ENCODE results near the gene MRPS5.

Gene MRPS5

GRCh38 chr2:95158441-95158840 lies 36.8 kb upstream of the MRPS5 start:
- no peak for DNase-seq (ENCODE audit: low spot score)
- H3K27ac ChIP-seq = peak overlapping the region; percentile 64 to 91
- H3K4me3 ChIP-seq = peak overlapping the region; percentile 96
- TF ChIP-seq CTCF (IDR thresholded peaks at IDR 0.05) = no peak

- Histone ChIP-seq H3K4me3 (peak overlapping the region; percentile 10), H3K27ac (no peak overlapping the region)
- DNase-seq (ENCODE audit: low spot score) = no peak
- TF ChIP-seq CTCF (IDR thresholded peaks at IDR 0.05) = no peak
Observed at GRCh38 chr2:95149397-95149984, 27.9 kb upstream of the MRPS5 start.

- Histone ChIP-seq H3K4me3 (no peak overlapping the region), H3K27ac (no peak overlapping the region)
- no peak for DNase-seq (ENCODE audit: low spot score)
Observed at GRCh38 chr2:95143838-95144237, 22.2 kb upstream of the MRPS5 start.

GRCh38 chr2:95138702-95139101 lies 17.1 kb upstream of the MRPS5 start:
- H3K4me3 ChIP-seq = no peak overlapping the region
- DNase-seq (ENCODE audit: low spot score) = no peak
- TF ChIP-seq CTCF (IDR thresholded peaks at IDR 0.05) = no peak
- H3K27ac ChIP-seq = no peak overlapping the region

More at GRCh38 chr2:95143838-95144237, 22.2 kb upstream of the MRPS5 start:
- TF ChIP-seq CTCF (IDR thresholded peaks at IDR 0.05) = no peak

GRCh38 chr2:95122197-95122551 lies 566 bp upstream of the MRPS5 start:
- Histone ChIP-seq H3K27ac (peak overlapping the region in 1 of 2 donors; percentile 93), H3K4me3 (peak overlapping the region; percentile 82)
- no peak for TF ChIP-seq CTCF (IDR thresholded peaks at IDR 0.05)
- DNase-seq (ENCODE audit: low spot score) = no peak

- peak overlapping the region; percentile 74 to 93 for H3K27ac ChIP-seq
- no peak for DNase-seq (ENCODE audit: low spot score)
- TF ChIP-seq CTCF (IDR thresholded peaks at IDR 0.05) = no peak
- H3K4me3 ChIP-seq = peak overlapping the region; percentile 82
Observed at GRCh38 chr2:95121093-95121406, 558 bp downstream of the MRPS5 start.

- TF ChIP-seq CTCF (IDR thresholded peaks at IDR 0.05) = peak; percentile 42
- no peak for DNase-seq (ENCODE audit: low spot score)
- H3K4me3 ChIP-seq = no peak overlapping the region
Observed at GRCh38 chr2:95115418-95115817, 6.2 kb downstream of the MRPS5 start.

More at GRCh38 chr2:95115418-95115817, 6.2 kb downstream of the MRPS5 start:
- no peak overlapping the region for H3K27ac ChIP-seq
